Stimulated activated CD8-positive, alpha-beta memory T cell treated with anti-CD3 and anti-CD28 coated beads, Interleukin-2, amount 100 ng/mL, for 1 hour (primary cell): ENCODE measurements around the gene RASGRF2.

Experiments used
- DNase-seq, 2 donors: peaks; one replicate each; pipeline ENCODE4 v3.0.0-alpha.2; 2020; ENCODE audit warnings: low read depth in 2 of 2

RASGRF2 gene

GRCh38 chr5:81208904-81209303, 248.7 kb downstream of the RASGRF2 start:
- no peak for DNase-seq

- DNase-seq, result no peak
These were observed 249.2 kb downstream of the RASGRF2 start for GRCh38 chr5:81209386-81209785.

GRCh38 chr5:81209869-81210493, 249.8 kb downstream of the RASGRF2 start:
- DNase-seq, result no peak

GRCh38 chr5:81212211-81212751, 252.1 kb downstream of the RASGRF2 start:
- DNase-seq, result no peak

- DNase-seq, result no peak
These were observed 252.9 kb downstream of the RASGRF2 start for GRCh38 chr5:81213070-81213469.

- DNase-seq, result no peak
These were observed 254.7 kb downstream of the RASGRF2 start for GRCh38 chr5:81214848-81215247.

GRCh38 chr5:81216152-81216551, 256.0 kb downstream of the RASGRF2 start:
- no peak for DNase-seq

GRCh38 chr5:81219389-81219788, 259.2 kb downstream of the RASGRF2 start:
- no peak for DNase-seq

- DNase-seq, result no peak
These were observed 262.1 kb downstream of the RASGRF2 start for GRCh38 chr5:81222285-81222684.

- DNase-seq, result no peak
These were observed 265.3 kb downstream of the RASGRF2 start for GRCh38 chr5:81225463-81225862.

GRCh38 chr5:81226286-81226685, 266.1 kb downstream of the RASGRF2 start:
- DNase-seq, result no peak

GRCh38 chr5:81226949-81227348, 266.8 kb downstream of the RASGRF2 start:
- no peak for DNase-seq

GRCh38 chr5:81228084-81228483, 267.9 kb downstream of the RASGRF2 start:
- DNase-seq, result no peak

GRCh38 chr5:81230416-81230815, 270.3 kb downstream of the RASGRF2 start:
- DNase-seq, result no peak

- DNase-seq, result no peak
These were observed 272.4 kb downstream of the RASGRF2 start for GRCh38 chr5:81232464-81233079.

GRCh38 chr5:81233080-81233634, 273.0 kb downstream of the RASGRF2 start, which contains the start of gene CKMT2:
CKMT2 (plus strand) TSS chr5:81233322; CDS start chr5:81251133, 17,811 bp downstream.
- DNase-seq, result no peak

- no peak for DNase-seq
These were observed 274.1 kb downstream of the RASGRF2 start for GRCh38 chr5:81234299-81234698.

- DNase-seq, result no peak
These were observed 274.6 kb downstream of the RASGRF2 start for GRCh38 chr5:81234801-81235200.

GRCh38 chr5:81235287-81236072, 275.3 kb downstream of the RASGRF2 start:
- DNase-seq, result no peak

GRCh38 chr5:81238460-81238859, 278.3 kb downstream of the RASGRF2 start:
- no peak for DNase-seq

GRCh38 chr5:81239613-81240012, 279.4 kb downstream of the RASGRF2 start:
- no peak for DNase-seq

GRCh38 chr5:81241001-81241400, 280.8 kb downstream of the RASGRF2 start:
- no peak for DNase-seq
